ENCODE results near the gene LRMDA. TPM values are rescaled to one million over a fixed set of nuclear protein-coding genes. Genes with fewer than 3 reads are reported as not detected.

Gene LRMDA
- total RNA-seq, 1 donor from 2014 or later, result 0.96 TPM

- intact Hi-C loops (cut with DNase I), result loop anchor here (5.0 to 10.0 kb wide), 2 partner anchors 531 to 617 kb away; no protein-coding TSS in a partner anchor
- Histone ChIP-seq H3K9me3 (no peaks in the 10 kb centered on the region), H3K4me3 (no peak overlapping the region), H3K27ac (no peak overlapping the region), H3K27me3 (no peaks in the 10 kb centered on the region), H3K4me1 (no peaks in the 10 kb centered on the region), H3K36me3 (no peaks in the 10 kb centered on the region)
- no peak for DNase-seq (ENCODE audit: low spot score in 2 of 2)
- no peak for TF ChIP-seq CTCF (IDR thresholded peaks at IDR 0.05)
These were observed 496.8 kb downstream of the LRMDA start for GRCh38 chr10:75928231-75928630.

GRCh38 chr10:75929630-75930161, 498.3 kb downstream of the LRMDA start:
- Histone ChIP-seq H3K27me3 (no peaks in the 10 kb centered on the region), H3K27ac (no peak overlapping the region), H3K4me3 (no peak overlapping the region), H3K9me3 (no peaks in the 10 kb centered on the region), H3K36me3 (no peaks in the 10 kb centered on the region), H3K4me1 (no peaks in the 10 kb centered on the region)
- intact Hi-C loops (cut with DNase I), result loop anchor here (5.0 to 10.0 kb wide), 2 partner anchors 532 to 615 kb away; no protein-coding TSS in a partner anchor
- TF ChIP-seq CTCF (IDR thresholded peaks at IDR 0.05), result no peak
- no peak for DNase-seq (ENCODE audit: low spot score in 2 of 2)

GRCh38 chr10:75932921-75933320, 501.5 kb downstream of the LRMDA start:
- no peaks in the 10 kb centered on the region for H3K27me3 ChIP-seq
- no peaks in the 10 kb centered on the region for H3K9me3 ChIP-seq
- H3K4me1 ChIP-seq, result no peaks in the 10 kb centered on the region
- TF ChIP-seq CTCF (IDR thresholded peaks at IDR 0.05), result no peak
- DNase-seq (ENCODE audit: low spot score in 2 of 2), result no peak
- no peak overlapping the region for H3K4me3 ChIP-seq
- no peaks in the 10 kb centered on the region for H3K36me3 ChIP-seq
- no peak overlapping the region for H3K27ac ChIP-seq
- intact Hi-C loops (cut with DNase I), result no loop called here

GRCh38 chr10:75935240-75935639, 503.8 kb downstream of the LRMDA start:
- no peaks in the 10 kb centered on the region for H3K9me3 ChIP-seq
- DNase-seq (ENCODE audit: low spot score in 2 of 2), result no peak
- TF ChIP-seq CTCF (IDR thresholded peaks at IDR 0.05), result no peak
- H3K36me3 ChIP-seq, result no peaks in the 10 kb centered on the region
- no peaks in the 10 kb centered on the region for H3K4me1 ChIP-seq
- no peaks in the 10 kb centered on the region for H3K27me3 ChIP-seq
- H3K27ac ChIP-seq, result no peak overlapping the region
- H3K4me3 ChIP-seq, result no peak overlapping the region
- intact Hi-C loops (cut with DNase I), result no loop called here

- Histone ChIP-seq H3K27me3 (no peaks in the 10 kb centered on the region), H3K4me3 (no peak overlapping the region), H3K36me3 (no peaks in the 10 kb centered on the region), H3K27ac (no peak overlapping the region), H3K4me1 (no peaks in the 10 kb centered on the region), H3K9me3 (no peaks in the 10 kb centered on the region)
- DNase-seq (ENCODE audit: low spot score in 2 of 2), result no peak
- no peak for TF ChIP-seq CTCF (IDR thresholded peaks at IDR 0.05)
- intact Hi-C loops (cut with DNase I), result no loop called here
These were observed 504.4 kb downstream of the LRMDA start for GRCh38 chr10:75935650-75936400.

Measured in ascending aorta (tissue), 2 donors.